ENCODE measurements around the gene OR52K1.
"Not testable (repeated sequence)": the region's sequence is repeated elsewhere in the genome, so short reads cannot be mapped to it uniquely, and the experiment has no call there.

Gene OR52K1

GRCh38 chr11:4491405-4491804 is 9.0 kb downstream of the OR52K1 start:
- in situ Hi-C loops (cut with MboI; ENCODE audit: low sequenced_read_pairs): not testable (repeated sequence)

- in situ Hi-C loops (cut with MboI; ENCODE audit: low sequenced_read_pairs): no loop called here
These were observed 9.6 kb downstream of the OR52K1 start for GRCh38 chr11:4491878-4492606.

GRCh38 chr11:4493480-4493818 is 11.0 kb downstream of the OR52K1 start:
- in situ Hi-C loops (cut with MboI; ENCODE audit: low sequenced_read_pairs): no loop called here

- in situ Hi-C loops (cut with MboI; ENCODE audit: low sequenced_read_pairs): no loop called here
These were observed 13.0 kb downstream of the OR52K1 start for GRCh38 chr11:4495487-4495886.

- in situ Hi-C loops (cut with MboI; ENCODE audit: low sequenced_read_pairs): no loop called here
These were observed 13.5 kb downstream of the OR52K1 start for GRCh38 chr11:4495986-4496385.

GRCh38 chr11:4496557-4497248 is 14.3 kb downstream of the OR52K1 start:
- in situ Hi-C loops (cut with MboI; ENCODE audit: low sequenced_read_pairs): no loop called here

- in situ Hi-C loops (cut with MboI; ENCODE audit: low sequenced_read_pairs): no loop called here
These were observed 26.4 kb downstream of the OR52K1 start for GRCh38 chr11:4508886-4509285.

- in situ Hi-C loops (cut with MboI; ENCODE audit: low sequenced_read_pairs): no loop called here
These were observed 29.1 kb downstream of the OR52K1 start for GRCh38 chr11:4511282-4512245.

GRCh38 chr11:4514196-4514595 is 31.8 kb downstream of the OR52K1 start:
- in situ Hi-C loops (cut with MboI; ENCODE audit: low sequenced_read_pairs): no loop called here

GRCh38 chr11:4522339-4522738 is 39.9 kb downstream of the OR52K1 start:
- in situ Hi-C loops (cut with MboI; ENCODE audit: low sequenced_read_pairs): no loop called here

GRCh38 chr11:4522752-4523151 is 40.3 kb downstream of the OR52K1 start:
- in situ Hi-C loops (cut with MboI; ENCODE audit: low sequenced_read_pairs): no loop called here

GRCh38 chr11:4523666-4524065 is 41.2 kb downstream of the OR52K1 start:
- in situ Hi-C loops (cut with MboI; ENCODE audit: low sequenced_read_pairs): no loop called here

- in situ Hi-C loops (cut with MboI; ENCODE audit: low sequenced_read_pairs): no loop called here
These were observed 45.5 kb downstream of the OR52K1 start for GRCh38 chr11:4527926-4528325.

- in situ Hi-C loops (cut with MboI; ENCODE audit: low sequenced_read_pairs): not testable (repeated sequence)
These were observed 49.2 kb downstream of the OR52K1 start for GRCh38 chr11:4531686-4532085.

GRCh38 chr11:4539603-4540219 is 57.3 kb downstream of the OR52K1 start:
- in situ Hi-C loops (cut with MboI; ENCODE audit: low sequenced_read_pairs): loop anchor here (10.0 kb wide), 1 partner anchor 355 kb away; no protein-coding TSS in a partner anchor

GRCh38 chr11:4541071-4541470 is 58.6 kb downstream of the OR52K1 start:
- in situ Hi-C loops (cut with MboI; ENCODE audit: low sequenced_read_pairs): loop anchor here (10.0 kb wide), 1 partner anchor 356 kb away; no protein-coding TSS in a partner anchor
